ENCODE data around the gene ABR. TPM values are rescaled to one million over a fixed set of nuclear protein-coding genes. Genes with fewer than 3 reads are reported as not detected.
"Not testable (repeated sequence)": the region's sequence is repeated elsewhere in the genome, so short reads cannot be mapped to it uniquely, and the experiment has no call there.

The ABR gene
- total RNA-seq, 1 donor from 2014 or later = 110 TPM

GRCh38 chr17:1047879-1048470 lies 131.8 kb downstream of the ABR start:
- DNase-seq (ENCODE audit: low spot score) (no peak), ATAC-seq (no peak)
- intact Hi-C loops (cut with DNase I) = no loop called here

- intact Hi-C loops (cut with DNase I) = no loop called here
- DNase-seq (ENCODE audit: low spot score) = no peak
- ATAC-seq = no peak
Measured at GRCh38 chr17:1047177-1047878, 132.5 kb downstream of the ABR start.

GRCh38 chr17:1045456-1045855 lies 134.3 kb downstream of the ABR start:
- no peak for ATAC-seq
- intact Hi-C loops (cut with DNase I) = no loop called here
- DNase-seq (ENCODE audit: low spot score) = no peak

GRCh38 chr17:1044387-1045009 lies 135.3 kb downstream of the ABR start:
- DNase-seq (ENCODE audit: low spot score) = not testable (repeated sequence)

GRCh38 chr17:1043601-1044251 lies 136.1 kb downstream of the ABR start:
- no peak for DNase-seq (ENCODE audit: low spot score)
- ATAC-seq = peak; percentile 4
- intact Hi-C loops (cut with DNase I) = no loop called here

More at GRCh38 chr17:1044387-1045009, 135.3 kb downstream of the ABR start:
- ATAC-seq; intact Hi-C loops (cut with DNase I): not testable (repeated sequence)

- ATAC-seq = no peak
- intact Hi-C loops (cut with DNase I) = no loop called here
- DNase-seq (ENCODE audit: low spot score) = no peak
Measured at GRCh38 chr17:1042486-1042885, 137.3 kb downstream of the ABR start.

- ATAC-seq = no peak
- no peak for DNase-seq (ENCODE audit: low spot score)
- intact Hi-C loops (cut with DNase I) = no loop called here
Measured at GRCh38 chr17:1041746-1042145, 138.0 kb downstream of the ABR start.

GRCh38 chr17:1040216-1040600 lies 139.6 kb downstream of the ABR start:
- DNase-seq (ENCODE audit: low spot score) (peak; percentile 81), ATAC-seq (peak; percentile 86)
- intact Hi-C loops (cut with DNase I) = no loop called here

- peak; percentile 88 for DNase-seq (ENCODE audit: low spot score)
- ATAC-seq = peak; percentile 90
Measured at GRCh38 chr17:1039511-1040215, 140.1 kb downstream of the ABR start.

GRCh38 chr17:1039123-1039507 lies 140.7 kb downstream of the ABR start:
- intact Hi-C loops (cut with DNase I) = no loop called here

More at GRCh38 chr17:1039511-1040215, 140.1 kb downstream of the ABR start:
- intact Hi-C loops (cut with DNase I) = no loop called here

GRCh38 chr17:1038459-1039122 lies 141.2 kb downstream of the ABR start:
- no peak for DNase-seq (ENCODE audit: low spot score)
- intact Hi-C loops (cut with DNase I) = no loop called here
- no peak for ATAC-seq

More at GRCh38 chr17:1039123-1039507, 140.7 kb downstream of the ABR start:
- no peak for DNase-seq (ENCODE audit: low spot score)
- peak; percentile 0 for ATAC-seq

GRCh38 chr17:1037238-1037879 lies 142.4 kb downstream of the ABR start:
- intact Hi-C loops (cut with DNase I) = no loop called here
- ATAC-seq = no peak
- DNase-seq (ENCODE audit: low spot score) = no peak

- ATAC-seq (no peak), DNase-seq (ENCODE audit: low spot score) (no peak)
- intact Hi-C loops (cut with DNase I) = no loop called here
Measured at GRCh38 chr17:1036845-1037237, 142.9 kb downstream of the ABR start.

- no peak for DNase-seq (ENCODE audit: low spot score)
- intact Hi-C loops (cut with DNase I) = no loop called here
- ATAC-seq = no peak
Measured at GRCh38 chr17:1036171-1036844, 143.5 kb downstream of the ABR start.

GRCh38 chr17:1035546-1036170 lies 144.1 kb downstream of the ABR start:
- ATAC-seq (no peak), DNase-seq (ENCODE audit: low spot score) (no peak)
- intact Hi-C loops (cut with DNase I) = no loop called here

GRCh38 chr17:1034652-1035210 lies 145.1 kb downstream of the ABR start:
- no peak for ATAC-seq
- no peak for DNase-seq (ENCODE audit: low spot score)
- intact Hi-C loops (cut with DNase I) = no loop called here

- no peak for ATAC-seq
- intact Hi-C loops (cut with DNase I) = no loop called here
- no peak for DNase-seq (ENCODE audit: low spot score)
Measured at GRCh38 chr17:1033503-1033902, 146.3 kb downstream of the ABR start.

All from sciatic nerve (tissue), 2 donors.